Astrocyte of the cerebellum (primary cell): ENCODE measurements around the gene SLC43A1.

ENCODE experiments used
- DNase-seq: peaks from one replicate; pipeline ENCODE4 v3.0.0-alpha.2; 2011; ENCODE audit warnings: low read depth
- H3K4me3 ChIP-seq: 2 replicates; pipeline ENCODE4 v1.5.1; 2011; ENCODE audit warnings: mild to moderate bottlenecking, low read depth, low read length, moderate library complexity
- in situ Hi-C: cut with HindIII; loops from 2 replicates; pipeline ENCODE4 v1.10.0; 2017; ENCODE audit warnings: low sequenced_read_pairs
- TF ChIP-seq, protein P1 (sequence below): IDR thresholded peaks from 2 replicates; pipeline ENCODE4 v1.5.1; 2012; ENCODE audit warnings: low read length, low read depth, moderate library complexity, mild to moderate bottlenecking; ENCODE audit errors: missing control alignments

Gene SLC43A1

DNA sequence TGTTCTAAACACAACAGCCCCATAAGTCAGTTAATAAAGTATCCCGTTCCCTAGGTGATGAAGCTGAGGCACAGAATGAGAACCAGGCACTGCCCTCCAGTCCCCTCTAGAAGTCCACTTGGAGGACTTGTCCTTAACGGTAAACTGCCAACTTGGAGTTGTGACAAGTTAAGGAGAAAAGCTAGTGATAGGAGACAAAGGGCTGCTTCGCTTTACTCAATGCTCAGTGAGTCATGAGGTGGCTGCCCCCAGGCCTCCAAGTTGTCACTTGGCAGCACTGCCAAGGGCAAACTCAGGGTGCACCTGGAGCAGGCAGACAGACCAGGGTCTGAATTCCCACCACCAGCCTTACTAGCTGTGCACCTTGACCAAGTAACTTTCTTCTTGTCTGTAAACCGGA lies 13.5 kb downstream of the SLC43A1 start:
- TF ChIP-seq, protein P1, sequence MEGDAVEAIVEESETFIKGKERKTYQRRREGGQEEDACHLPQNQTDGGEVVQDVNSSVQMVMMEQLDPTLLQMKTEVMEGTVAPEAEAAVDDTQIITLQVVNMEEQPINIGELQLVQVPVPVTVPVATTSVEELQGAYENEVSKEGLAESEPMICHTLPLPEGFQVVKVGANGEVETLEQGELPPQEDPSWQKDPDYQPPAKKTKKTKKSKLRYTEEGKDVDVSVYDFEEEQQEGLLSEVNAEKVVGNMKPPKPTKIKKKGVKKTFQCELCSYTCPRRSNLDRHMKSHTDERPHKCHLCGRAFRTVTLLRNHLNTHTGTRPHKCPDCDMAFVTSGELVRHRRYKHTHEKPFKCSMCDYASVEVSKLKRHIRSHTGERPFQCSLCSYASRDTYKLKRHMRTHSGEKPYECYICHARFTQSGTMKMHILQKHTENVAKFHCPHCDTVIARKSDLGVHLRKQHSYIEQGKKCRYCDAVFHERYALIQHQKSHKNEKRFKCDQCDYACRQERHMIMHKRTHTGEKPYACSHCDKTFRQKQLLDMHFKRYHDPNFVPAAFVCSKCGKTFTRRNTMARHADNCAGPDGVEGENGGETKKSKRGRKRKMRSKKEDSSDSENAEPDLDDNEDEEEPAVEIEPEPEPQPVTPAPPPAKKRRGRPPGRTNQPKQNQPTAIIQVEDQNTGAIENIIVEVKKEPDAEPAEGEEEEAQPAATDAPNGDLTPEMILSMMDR: no peak
- H3K4me3 ChIP-seq: no peak overlapping the region
- no peak for DNase-seq
- in situ Hi-C loops: no loop called here

DNA sequence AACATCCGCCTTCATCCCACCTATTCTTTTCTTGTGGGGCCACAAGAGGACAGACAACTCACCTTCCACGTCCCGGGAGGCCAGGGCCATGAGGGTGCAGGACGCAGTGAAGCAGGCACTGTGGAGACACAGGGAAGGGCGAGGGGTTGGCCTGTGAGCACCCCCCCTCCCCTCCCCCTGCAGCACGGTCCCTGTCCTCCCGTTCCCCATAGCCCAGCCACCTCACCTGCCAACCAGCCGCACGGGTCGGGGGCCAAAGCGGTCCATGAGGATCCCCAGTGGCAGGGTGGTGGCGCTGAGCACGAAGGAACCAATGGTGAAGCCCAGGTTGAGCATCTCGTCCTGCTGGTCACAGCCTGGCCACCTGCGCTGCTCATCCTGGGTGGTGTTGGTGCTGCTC lies 14.6 kb downstream of the SLC43A1 start:
- TF ChIP-seq, protein P1: no peak
- no peak overlapping the region for H3K4me3 ChIP-seq
- no peak for DNase-seq
- in situ Hi-C loops: no loop called here

DNA sequence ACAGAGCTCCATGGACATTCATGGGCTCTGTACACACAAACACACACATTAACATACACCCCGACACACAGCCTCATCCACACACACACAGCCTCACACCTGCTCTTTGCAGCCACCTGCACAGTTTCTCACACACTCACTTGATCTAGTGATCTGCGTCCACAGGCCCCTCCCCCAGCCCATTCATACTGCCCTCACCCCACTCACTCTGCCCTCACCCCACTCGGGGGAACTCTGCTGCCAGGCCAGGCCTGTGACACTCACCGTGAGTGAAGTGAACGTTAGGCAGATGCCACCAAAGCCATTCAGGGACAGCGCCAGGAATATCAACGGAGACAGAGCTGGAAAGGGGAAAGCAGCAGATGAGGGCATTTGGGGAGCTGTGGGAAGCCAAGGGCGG lies 15.0 kb downstream of the SLC43A1 start:
- TF ChIP-seq, protein P1: no peak
- in situ Hi-C loops: no loop called here
- DNase-seq: no peak
- H3K4me3 ChIP-seq: no peak overlapping the region

DNA sequence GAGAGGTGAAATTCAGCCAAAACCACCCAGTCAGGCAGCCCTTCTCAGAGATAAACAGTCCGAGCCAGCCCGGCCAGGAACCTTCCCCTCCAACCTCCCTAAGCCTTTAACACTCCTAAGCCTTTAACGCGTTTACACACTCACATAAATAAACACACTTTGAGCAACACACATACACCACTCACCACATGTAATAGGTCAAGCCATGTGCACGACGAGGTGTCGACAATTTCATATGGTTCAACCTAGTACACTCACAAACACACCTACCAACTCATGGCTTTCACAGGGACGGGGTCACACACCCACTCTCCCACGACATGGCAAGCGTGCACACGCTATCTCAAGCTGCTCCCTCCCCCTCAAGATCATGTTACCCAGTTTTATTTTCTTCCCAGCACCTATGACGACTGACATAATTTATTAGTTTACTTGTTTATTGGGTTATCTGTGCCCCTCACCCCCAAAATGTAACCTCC lies 15.5 kb downstream of the SLC43A1 start:
- peak overlapping the region; percentile 32 for H3K4me3 ChIP-seq
- in situ Hi-C loops: no loop called here
- TF ChIP-seq, protein P1: no peak
- no peak for DNase-seq

DNA sequence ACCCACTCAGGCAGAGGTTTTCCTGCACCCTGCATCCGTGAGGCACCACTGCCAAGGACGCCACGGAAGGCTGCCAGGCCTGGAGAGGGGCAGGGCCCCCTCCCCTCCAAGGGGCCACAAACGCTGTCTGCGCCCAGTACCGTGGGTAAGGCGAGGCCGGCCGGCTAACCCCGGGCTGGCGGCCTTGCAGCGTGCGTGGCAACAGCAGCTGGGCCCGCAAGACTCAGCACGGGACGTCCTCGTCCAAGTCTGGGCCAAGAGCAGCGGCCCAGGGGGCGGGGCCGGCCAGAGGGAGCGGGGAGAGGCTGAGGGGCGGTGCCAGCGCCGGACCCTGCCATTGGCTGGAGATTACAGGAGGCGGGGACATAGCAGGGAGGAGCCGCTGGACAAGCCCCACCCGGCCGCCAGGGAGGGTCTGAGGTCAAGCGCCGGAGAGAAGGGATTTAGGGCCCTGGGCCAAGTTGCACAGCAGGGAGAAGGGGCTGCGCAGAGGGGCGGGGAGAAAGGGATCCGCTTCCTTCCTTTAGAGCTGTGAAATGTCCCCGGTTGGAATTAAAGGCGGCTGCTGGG lies 16.0 kb downstream of the SLC43A1 start:
- TF ChIP-seq, protein P1: no peak
- H3K4me3 ChIP-seq: peak overlapping the region; percentile 32
- peak; percentile 82 for DNase-seq
- in situ Hi-C loops: no loop called here

DNA sequence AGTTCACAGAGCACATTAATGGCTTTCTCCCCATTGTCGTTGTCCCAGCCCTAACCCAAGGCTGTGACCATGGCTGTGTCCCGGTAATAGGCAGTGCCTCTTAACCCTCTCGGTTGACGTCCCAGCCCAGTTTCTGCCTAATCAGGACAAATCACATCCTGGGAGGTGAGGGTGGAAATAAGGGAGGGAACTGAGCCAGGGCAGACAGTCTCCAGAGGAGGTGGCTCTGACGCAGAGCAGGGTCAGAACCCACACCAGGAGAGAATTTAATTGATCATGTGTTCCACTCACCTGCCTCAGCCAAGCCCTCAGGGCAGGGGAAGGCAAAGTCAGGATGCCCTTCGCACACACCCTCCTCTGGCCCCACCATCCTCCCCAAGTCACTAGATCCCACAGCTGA lies 17.0 kb downstream of the SLC43A1 start:
- in situ Hi-C loops: no loop called here
- TF ChIP-seq, protein P1: no peak
- no peak for DNase-seq
- no peak overlapping the region for H3K4me3 ChIP-seq
